HepG2 (cell line): Measurements from ENCODE around the gene MTSS2. TPM values are rescaled to one million over a fixed set of nuclear protein-coding genes. Genes with fewer than 3 reads are reported as not detected.

Experiments used
- ADNP ChIP-seq: sonication (generic); formaldehyde crosslinking; IDR thresholded peaks from 2 replicates; pipeline ENCODE4 v1.4.0; 2020; ENCODE audit warnings: missing genetic modification reagents
- BHLHE40 ChIP-seq: IDR thresholded peaks from 2 replicates; pipeline ENCODE4 v1.6.1; 2011; ENCODE audit warnings: low read length, improper control_type of control experiment
- CHCHD3 ChIP-seq: sonication (generic); formaldehyde crosslinking; IDR thresholded peaks from 2 replicates; pipeline ENCODE4 v1.8.0; 2022; ENCODE audit warnings: mild to moderate bottlenecking, missing genetic modification reagents, moderate library complexity
- FLYWCH1 ChIP-seq: sonication (generic); formaldehyde crosslinking; IDR thresholded peaks from 2 replicates; pipeline ENCODE4 v1.8.1; 2023; ENCODE audit warnings: mild to moderate bottlenecking, missing genetic modification reagents
- RARA ChIP-seq: IDR thresholded peaks from 2 replicates; pipeline ENCODE4 v1.6.1; 2016; ENCODE audit warnings: missing genetic modification reagents, missing compliant biosample characterization
- RBM22 ChIP-seq: fragments of 200-400 bp; formaldehyde crosslinking; optimal IDR thresholded peaks from 2 replicates; pipeline ENCODE3; 2017; ENCODE audit warnings: mild to moderate bottlenecking, low read length, moderate library complexity
- SKI ChIP-seq: fragments of 450-650 bp; IDR thresholded peaks from one replicate; pipeline ENCODE4 v1.6.1; 2018; ENCODE audit warnings: mild to moderate bottlenecking; ENCODE audit not compliant: partially characterized antibody
- YEATS4 ChIP-seq: sonication (generic); formaldehyde crosslinking; IDR thresholded peaks from 2 replicates; pipeline ENCODE4 v1.4.0; 2020; ENCODE audit warnings: missing genetic modification reagents, borderline replicate concordance
- ZFP36 ChIP-seq: fragments of 150-350 bp; IDR thresholded peaks from 2 replicates; pipeline ENCODE4 v1.6.1; 2018; ENCODE audit warnings: borderline replicate concordance, low read length, low read depth; ENCODE audit not compliant: partially characterized antibody
- ZFP37 ChIP-seq: sonication (generic); formaldehyde crosslinking; IDR thresholded peaks from 2 replicates; pipeline ENCODE4 v1.4.0; 2020; ENCODE audit warnings: missing genetic modification reagents, borderline replicate concordance
- ZNF224 ChIP-seq: sonication (generic); formaldehyde crosslinking; IDR thresholded peaks from 2 replicates; pipeline ENCODE4 v1.5.0; 2020; ENCODE audit warnings: mild to moderate bottlenecking, missing genetic modification reagents
- ZNF720 ChIP-seq: sonication (generic); formaldehyde crosslinking; IDR thresholded peaks from 2 replicates; pipeline ENCODE4 v1.4.0; 2020; ENCODE audit warnings: missing genetic modification reagents
- ZNF724P ChIP-seq: sonication (generic); formaldehyde crosslinking; IDR thresholded peaks from 2 replicates; pipeline ENCODE4 v1.8.0; 2022; ENCODE audit warnings: missing genetic modification reagents, borderline replicate concordance
- ZNF737 ChIP-seq: sonication (generic); formaldehyde crosslinking; IDR thresholded peaks from 2 replicates; pipeline ENCODE4 v1.5.0; 2020; ENCODE audit warnings: missing genetic modification reagents, mild to moderate bottlenecking, borderline replicate concordance
- ZNF777 ChIP-seq: sonication (generic); formaldehyde crosslinking; IDR thresholded peaks from 2 replicates; pipeline ENCODE4 v1.4.0; 2020; ENCODE audit warnings: missing genetic modification reagents
- ZNF788 ChIP-seq: sonication (generic); formaldehyde crosslinking; IDR thresholded peaks from 2 replicates; pipeline ENCODE4 v1.5.0; 2020; ENCODE audit warnings: mild to moderate bottlenecking, missing genetic modification reagents, borderline replicate concordance
- ZNF891 ChIP-seq: sonication (generic); formaldehyde crosslinking; IDR thresholded peaks from 2 replicates; pipeline ENCODE4 v1.5.0; 2020; ENCODE audit warnings: mild to moderate bottlenecking, missing genetic modification reagents
- polyA plus RNA-seq, 8 experiments: library from polyadenylated mRNA; depleted of rRNA in 3 of 8; stranded (reverse) in 7 of 8; unstranded in 1 of 8; fragments of >200 nt; fragmentation: Illumina TruSeq in 4 of 8; extraction: Trizol in 4 of 8; gene quantifications; 2 replicates each; pipeline versions ENCODE4 v1.2.1 to v1.2.3, GENCODE V29; 2011 to 2016; ENCODE audit warnings: low read depth in 4 of 8, missing spikeins in 1 of 8, mixed read lengths in 1 of 8; ENCODE audit not compliant: insufficient read depth in 1 of 8
- total RNA-seq, 5 experiments: library from RNA; depleted of rRNA; stranded (reverse); fragments of >200 nt; fragmentation: Illumina TruSeq; extraction: Trizol; gene quantifications; 2 replicates each; pipeline ENCODE4 v1.2.3, GENCODE V29; 2016; ENCODE audit warnings: low read depth in 1 of 5
- TF ChIP-seq, protein P1 (sequence below): sonication (generic); formaldehyde crosslinking; IDR thresholded peaks from 2 replicates; pipeline ENCODE4 v1.4.0; 2020; ENCODE audit warnings: mild to moderate bottlenecking, missing genetic modification reagents, borderline replicate concordance
- TF ChIP-seq, protein P2 (sequence below): sonication (generic); formaldehyde crosslinking; IDR thresholded peaks from 2 replicates; pipeline ENCODE4 v1.4.0; 2020; ENCODE audit warnings: missing genetic modification reagents, borderline replicate concordance

The MTSS2 gene
- total and polyA plus RNA-seq, 2 of the 13 experiments (the other 11 are each of a cell fraction or from before 2014, with no cell fraction given), result 132 to 242 TPM

DNA sequence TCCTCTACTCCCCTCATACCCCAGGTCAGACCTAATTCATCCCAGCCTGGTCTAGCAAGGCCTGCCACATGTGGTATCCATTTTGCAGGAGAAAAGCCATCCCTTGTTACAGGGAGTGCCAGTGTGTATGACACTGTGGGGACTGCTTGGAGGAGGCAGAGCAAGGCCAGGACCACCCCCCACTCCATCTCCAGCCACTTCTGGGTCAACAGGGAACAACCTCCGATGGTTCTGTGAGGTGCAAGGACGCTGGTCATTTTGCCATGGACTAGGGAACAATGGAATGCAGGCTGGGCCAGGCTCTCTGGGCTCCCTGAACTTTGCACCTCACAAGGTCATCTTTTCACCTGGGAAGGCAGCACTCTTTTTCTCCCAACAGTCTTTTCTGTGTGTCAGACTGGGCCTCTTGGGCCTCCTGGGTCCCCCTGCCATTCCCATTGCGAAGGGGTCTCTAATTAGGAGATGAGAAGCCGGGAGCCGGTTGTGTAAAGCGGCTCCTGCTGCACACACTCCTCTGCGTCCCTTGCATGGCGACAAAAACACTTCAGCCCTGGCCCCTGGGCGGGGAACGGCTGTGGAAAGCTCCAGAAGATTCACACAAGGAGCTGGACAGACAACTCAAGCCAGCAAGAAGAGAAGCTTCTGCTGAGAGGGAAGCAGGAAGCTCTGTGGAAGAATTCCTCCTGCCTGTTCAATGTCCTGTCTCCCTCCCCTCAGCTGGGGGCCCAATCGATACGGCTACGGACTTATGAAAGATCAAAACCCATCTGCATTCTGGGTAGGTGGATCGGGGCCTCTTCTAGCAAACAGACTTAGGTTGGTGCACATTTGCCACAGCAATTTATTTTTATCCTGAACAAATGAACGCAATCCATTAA is 38.5 kb upstream of the MTSS2 start (continued):
- TF ChIP-seq, protein P1, sequence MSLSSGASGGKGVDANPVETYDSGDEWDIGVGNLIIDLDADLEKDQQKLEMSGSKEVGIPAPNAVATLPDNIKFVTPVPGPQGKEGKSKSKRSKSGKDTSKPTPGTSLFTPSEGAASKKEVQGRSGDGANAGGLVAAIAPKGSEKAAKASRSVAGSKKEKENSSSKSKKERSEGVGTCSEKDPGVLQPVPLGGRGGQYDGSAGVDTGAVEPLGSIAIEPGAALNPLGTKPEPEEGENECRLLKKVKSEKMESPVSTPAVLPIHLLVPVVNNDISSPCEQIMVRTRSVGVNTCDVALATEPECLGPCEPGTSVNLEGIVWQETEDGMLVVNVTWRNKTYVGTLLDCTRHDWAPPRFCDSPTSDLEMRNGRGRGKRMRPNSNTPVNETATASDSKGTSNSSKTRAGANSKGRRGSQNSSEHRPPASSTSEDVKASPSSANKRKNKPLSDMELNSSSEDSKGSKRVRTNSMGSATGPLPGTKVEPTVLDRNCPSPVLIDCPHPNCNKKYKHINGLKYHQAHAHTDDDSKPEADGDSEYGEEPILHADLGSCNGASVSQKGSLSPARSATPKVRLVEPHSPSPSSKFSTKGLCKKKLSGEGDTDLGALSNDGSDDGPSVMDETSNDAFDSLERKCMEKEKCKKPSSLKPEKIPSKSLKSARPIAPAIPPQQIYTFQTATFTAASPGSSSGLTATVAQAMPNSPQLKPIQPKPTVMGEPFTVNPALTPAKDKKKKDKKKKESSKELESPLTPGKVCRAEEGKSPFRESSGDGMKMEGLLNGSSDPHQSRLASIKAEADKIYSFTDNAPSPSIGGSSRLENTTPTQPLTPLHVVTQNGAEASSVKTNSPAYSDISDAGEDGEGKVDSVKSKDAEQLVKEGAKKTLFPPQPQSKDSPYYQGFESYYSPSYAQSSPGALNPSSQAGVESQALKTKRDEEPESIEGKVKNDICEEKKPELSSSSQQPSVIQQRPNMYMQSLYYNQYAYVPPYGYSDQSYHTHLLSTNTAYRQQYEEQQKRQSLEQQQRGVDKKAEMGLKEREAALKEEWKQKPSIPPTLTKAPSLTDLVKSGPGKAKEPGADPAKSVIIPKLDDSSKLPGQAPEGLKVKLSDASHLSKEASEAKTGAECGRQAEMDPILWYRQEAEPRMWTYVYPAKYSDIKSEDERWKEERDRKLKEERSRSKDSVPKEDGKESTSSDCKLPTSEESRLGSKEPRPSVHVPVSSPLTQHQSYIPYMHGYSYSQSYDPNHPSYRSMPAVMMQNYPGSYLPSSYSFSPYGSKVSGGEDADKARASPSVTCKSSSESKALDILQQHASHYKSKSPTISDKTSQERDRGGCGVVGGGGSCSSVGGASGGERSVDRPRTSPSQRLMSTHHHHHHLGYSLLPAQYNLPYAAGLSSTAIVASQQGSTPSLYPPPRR (CRISPR knock-in tag), result peak; percentile 56; the same call in 1 of the 2 replicates
- no peak; the same call in 1 of the 2 replicates for TF ChIP-seq ZNF777 (CRISPR knock-in tag)
- no peak for TF ChIP-seq ZFP36
- no peak for TF ChIP-seq ZNF720
- no peak for TF ChIP-seq ZNF737 (CRISPR knock-in tag)
- no peak for TF ChIP-seq CHCHD3
- peak; percentile 10; the same call in 1 of the 2 replicates for TF ChIP-seq YEATS4 (CRISPR knock-in tag)
- no peak for TF ChIP-seq BHLHE40
- TF ChIP-seq ZNF724P (CRISPR knock-in tag), result no peak
- TF ChIP-seq ZNF224 (CRISPR knock-in tag), result 0 out of 2 replicates have a peak, but pooled peaks have one; percentile 6
- TF ChIP-seq ZNF891 (CRISPR knock-in tag), result no peak; the same call in 1 of the 2 replicates
- TF ChIP-seq, protein P2, sequence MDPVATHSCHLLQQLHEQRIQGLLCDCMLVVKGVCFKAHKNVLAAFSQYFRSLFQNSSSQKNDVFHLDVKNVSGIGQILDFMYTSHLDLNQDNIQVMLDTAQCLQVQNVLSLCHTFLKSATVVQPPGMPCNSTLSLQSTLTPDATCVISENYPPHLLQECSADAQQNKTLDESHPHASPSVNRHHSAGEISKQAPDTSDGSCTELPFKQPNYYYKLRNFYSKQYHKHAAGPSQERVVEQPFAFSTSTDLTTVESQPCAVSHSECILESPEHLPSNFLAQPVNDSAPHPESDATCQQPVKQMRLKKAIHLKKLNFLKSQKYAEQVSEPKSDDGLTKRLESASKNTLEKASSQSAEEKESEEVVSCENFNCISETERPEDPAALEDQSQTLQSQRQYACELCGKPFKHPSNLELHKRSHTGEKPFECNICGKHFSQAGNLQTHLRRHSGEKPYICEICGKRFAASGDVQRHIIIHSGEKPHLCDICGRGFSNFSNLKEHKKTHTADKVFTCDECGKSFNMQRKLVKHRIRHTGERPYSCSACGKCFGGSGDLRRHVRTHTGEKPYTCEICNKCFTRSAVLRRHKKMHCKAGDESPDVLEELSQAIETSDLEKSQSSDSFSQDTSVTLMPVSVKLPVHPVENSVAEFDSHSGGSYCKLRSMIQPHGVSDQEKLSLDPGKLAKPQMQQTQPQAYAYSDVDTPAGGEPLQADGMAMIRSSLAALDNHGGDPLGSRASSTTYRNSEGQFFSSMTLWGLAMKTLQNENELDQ (CRISPR knock-in tag), result no peak; the same call in 1 of the 2 replicates
- TF ChIP-seq RBM22, result no peak
- no peak for TF ChIP-seq SKI
- TF ChIP-seq ADNP (CRISPR knock-in tag), result no peak
- peak; percentile 18; the same call in 1 of the 2 replicates for TF ChIP-seq ZNF788 (CRISPR knock-in tag)
- peak; percentile 67 for TF ChIP-seq RARA (CRISPR knock-in tag)
- peak; percentile 39 for TF ChIP-seq ZFP37 (CRISPR knock-in tag)
- no peak for TF ChIP-seq FLYWCH1 (CRISPR knock-in tag)
